Measurements from ENCODE around the gene TNIK. TPM values are rescaled to one million over a fixed set of nuclear protein-coding genes. Genes with fewer than 3 reads are reported as not detected.
A peak's percentile ranks its signal among the peaks of the same experiment; 100 is the strongest.

TNIK gene
- total RNA-seq, 2 donors from 2014 or later = 32.2 to 43.2 TPM

DNA sequence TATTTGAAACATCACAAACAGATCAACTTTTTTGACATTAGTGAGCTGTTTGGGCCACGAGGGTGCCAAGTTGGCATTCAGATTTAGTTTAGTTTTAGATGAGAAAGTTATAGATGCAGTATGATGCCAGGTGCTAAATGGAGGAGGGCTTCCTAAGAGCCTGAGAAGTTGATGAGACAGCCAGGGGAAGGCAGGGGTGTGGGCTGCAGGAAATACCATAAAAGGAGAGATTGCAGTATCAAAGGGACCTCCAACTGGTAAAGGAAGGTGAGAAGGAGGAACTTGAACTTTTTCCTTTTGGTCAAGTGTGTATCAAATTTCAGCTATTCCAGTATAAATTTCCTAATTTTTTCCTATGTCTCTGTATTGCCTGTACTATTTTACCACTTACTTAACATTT lies 2.0 kb upstream of the TNIK start:
- H3K9me3 Mint-ChIP-seq = peaks cover 1 to 3% of the 10 kb centered on the region in 2 donors
- H3K27ac Mint-ChIP-seq = no peak overlapping the region
- peaks cover 8 to 10% of the 10 kb centered on the region in 2 donors for H3K36me3 Mint-ChIP-seq (ENCODE audit: insufficient read depth in 2 of 2)
- ATAC-seq (replicated peaks in 1 of 2) (no peak), DNase-seq (peak in 1 of 2 donors; percentile 17)
- no peaks in the 10 kb centered on the region for H3K27me3 Mint-ChIP-seq (ENCODE audit: low read depth)
- peak overlapping the region; percentile 94 to 97 for H3K4me3 Mint-ChIP-seq
- peaks cover 24% of the 10 kb centered on the region for H3K4me1 Mint-ChIP-seq (ENCODE audit: low read depth)

DNA sequence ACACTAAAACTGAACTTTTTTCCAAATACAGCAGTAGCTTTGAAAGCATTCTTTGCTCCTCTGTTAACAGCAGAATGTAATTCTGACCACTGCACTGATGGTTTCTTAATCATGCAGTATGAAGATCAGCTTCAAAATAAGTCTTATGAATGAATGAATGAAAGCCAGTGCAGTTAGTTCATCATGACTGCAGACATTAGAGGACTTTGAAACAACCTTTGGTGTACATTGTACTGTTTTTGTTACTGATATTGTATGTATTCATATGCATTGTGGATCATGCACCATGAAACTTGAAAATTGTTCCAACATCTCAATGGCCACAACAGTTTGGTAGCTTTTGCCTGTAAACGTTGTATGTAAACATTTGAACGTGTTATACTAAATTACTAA lies 1.3 kb upstream of the TNIK start:
- ATAC-seq (replicated peaks in 1 of 2) = no peak
- Mint-ChIP-seq H3K4me3 (peak overlapping the region; percentile 94 to 97), H3K27me3 (ENCODE audit: low read depth) (no peaks in the 10 kb centered on the region), H3K36me3 (ENCODE audit: insufficient read depth in 2 of 2) (peaks cover 8 to 10% of the 10 kb centered on the region in 2 donors), H3K9me3 (peaks cover 1 to 3% of the 10 kb centered on the region in 2 donors), H3K27ac (peak overlapping the region; percentile 20), H3K4me1 (ENCODE audit: low read depth) (peaks cover 31% of the 10 kb centered on the region)
- DNase-seq = no peak

DNA sequence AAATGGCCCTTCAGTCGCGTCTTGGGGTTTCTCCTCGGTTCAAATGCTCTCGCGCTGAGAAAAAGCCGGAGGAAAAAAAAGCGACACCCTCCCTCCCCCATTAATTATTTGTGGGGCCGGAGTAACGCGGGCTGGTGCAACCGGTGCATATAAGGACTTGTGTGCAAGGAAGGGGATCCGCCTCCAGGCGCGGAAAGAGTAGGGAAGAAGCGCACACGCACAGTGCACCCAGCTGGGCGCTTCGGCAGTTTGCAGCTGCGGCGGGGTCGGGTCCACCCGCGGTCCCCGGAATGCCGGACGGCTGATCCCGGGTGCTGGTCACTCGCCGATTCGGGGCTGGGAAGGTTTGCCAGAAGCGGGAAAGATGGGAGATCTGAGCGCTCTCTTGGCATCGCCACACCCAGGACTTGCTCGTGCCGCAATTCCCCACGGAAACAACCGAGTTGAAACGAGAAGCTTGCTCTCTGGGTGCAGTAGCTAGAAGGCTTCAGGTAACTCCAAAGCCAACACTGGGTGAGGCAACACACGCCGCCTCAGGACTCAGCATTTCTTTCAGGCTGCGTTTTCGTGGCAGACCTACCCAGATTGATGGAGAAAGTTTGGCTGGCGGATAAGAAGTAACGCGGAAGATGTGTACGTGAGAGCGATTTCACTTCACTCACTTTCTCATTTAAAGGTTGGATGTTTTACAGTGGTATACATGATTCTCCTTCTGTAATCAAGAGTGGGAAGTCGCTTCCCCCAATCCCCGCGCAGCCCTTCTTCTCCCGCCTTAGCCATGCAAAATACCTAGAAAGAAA lies 720 bp upstream of the TNIK start:
- H3K27me3 Mint-ChIP-seq (ENCODE audit: low read depth) = no peaks in the 10 kb centered on the region
- peak; percentile 46 to 53 for DNase-seq
- peaks cover 37% of the 10 kb centered on the region for H3K4me1 Mint-ChIP-seq (ENCODE audit: low read depth)
- H3K36me3 Mint-ChIP-seq (ENCODE audit: insufficient read depth in 2 of 2) = peaks cover 8 to 10% of the 10 kb centered on the region in 2 donors
- peak overlapping the region; percentile 94 to 97 for H3K4me3 Mint-ChIP-seq
- H3K27ac Mint-ChIP-seq = peak overlapping the region; percentile 20
- peaks cover 1 to 2% of the 10 kb centered on the region in 2 donors for H3K9me3 Mint-ChIP-seq
- peak; percentile 34 to 46 for ATAC-seq (replicated peaks in 1 of 2)

DNA sequence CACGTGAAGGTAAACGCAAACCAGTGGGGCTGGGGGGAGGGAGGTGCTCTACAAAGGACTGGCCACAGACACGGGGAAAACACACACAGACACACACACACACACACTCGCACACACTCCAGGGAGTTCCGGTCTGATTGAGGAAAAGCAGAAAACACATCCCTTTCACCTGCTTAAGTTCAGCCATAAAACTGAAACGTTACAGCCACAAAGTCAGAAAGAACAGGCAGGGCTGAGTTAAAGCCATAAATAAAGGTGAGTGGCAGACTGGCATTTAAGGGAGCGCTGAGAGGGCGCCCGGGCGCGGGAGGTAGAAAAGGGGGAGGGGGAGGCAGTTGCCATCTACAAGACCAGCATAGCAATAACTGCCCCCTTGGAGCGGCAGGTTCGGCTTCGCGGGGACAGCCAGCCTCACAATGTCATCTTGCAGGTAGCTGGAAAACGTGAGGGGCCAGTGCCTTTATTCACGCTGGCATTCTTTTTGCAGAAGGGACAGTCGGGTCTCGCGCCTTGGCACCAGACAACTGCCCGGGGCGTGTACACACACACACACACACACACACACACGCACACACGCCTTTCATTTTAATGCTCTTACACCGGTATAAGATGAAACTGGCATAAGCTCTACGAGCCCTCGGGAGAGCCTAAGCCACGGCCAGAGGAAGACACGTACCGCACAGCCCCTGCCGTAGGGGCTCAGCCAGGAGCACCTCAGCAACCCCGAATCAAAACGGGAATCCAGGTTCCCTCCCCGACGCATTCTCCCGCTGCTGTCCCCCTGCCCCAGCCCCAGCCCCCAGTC lies 866 bp downstream of the TNIK start:
- no peaks in the 10 kb centered on the region for H3K9me3 Mint-ChIP-seq
- DNase-seq (peak; percentile 50 to 63), ATAC-seq (replicated peaks in 1 of 2) (peak; percentile 30)
- H3K27ac Mint-ChIP-seq = peak overlapping the region; percentile 87
- no peaks in the 10 kb centered on the region for H3K27me3 Mint-ChIP-seq (ENCODE audit: low read depth)
- H3K4me3 Mint-ChIP-seq = peak overlapping the region; percentile 94 to 97
- H3K36me3 Mint-ChIP-seq (ENCODE audit: insufficient read depth in 2 of 2) = peaks cover 5 to 6% of the 10 kb centered on the region in 2 donors
- peaks cover 50% of the 10 kb centered on the region for H3K4me1 Mint-ChIP-seq (ENCODE audit: low read depth)

DNA sequence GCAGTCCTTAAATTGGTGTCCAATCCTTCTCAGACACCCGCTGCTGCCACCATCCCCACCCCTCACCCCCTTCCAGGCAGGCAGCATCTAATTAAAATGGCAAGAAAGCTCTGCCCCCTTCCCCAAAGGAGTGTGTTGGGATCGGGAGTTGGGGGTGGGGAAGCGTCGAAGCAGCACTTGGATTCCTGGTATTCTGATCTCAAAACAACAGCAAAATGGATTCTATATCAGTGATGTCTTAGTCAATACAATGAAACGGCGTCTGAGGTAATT lies 1.4 kb downstream of the TNIK start:
- DNase-seq (no peak), ATAC-seq (replicated peaks in 1 of 2) (no peak)
- Mint-ChIP-seq H3K9me3 (no peaks in the 10 kb centered on the region), H3K27ac (peak overlapping the region; percentile 46), H3K4me3 (peak overlapping the region; percentile 94 to 97), H3K27me3 (ENCODE audit: low read depth) (no peaks in the 10 kb centered on the region), H3K36me3 (ENCODE audit: insufficient read depth in 2 of 2) (peaks cover 5 to 6% of the 10 kb centered on the region in 2 donors), H3K4me1 (ENCODE audit: low read depth) (peaks cover 50% of the 10 kb centered on the region)

DNA sequence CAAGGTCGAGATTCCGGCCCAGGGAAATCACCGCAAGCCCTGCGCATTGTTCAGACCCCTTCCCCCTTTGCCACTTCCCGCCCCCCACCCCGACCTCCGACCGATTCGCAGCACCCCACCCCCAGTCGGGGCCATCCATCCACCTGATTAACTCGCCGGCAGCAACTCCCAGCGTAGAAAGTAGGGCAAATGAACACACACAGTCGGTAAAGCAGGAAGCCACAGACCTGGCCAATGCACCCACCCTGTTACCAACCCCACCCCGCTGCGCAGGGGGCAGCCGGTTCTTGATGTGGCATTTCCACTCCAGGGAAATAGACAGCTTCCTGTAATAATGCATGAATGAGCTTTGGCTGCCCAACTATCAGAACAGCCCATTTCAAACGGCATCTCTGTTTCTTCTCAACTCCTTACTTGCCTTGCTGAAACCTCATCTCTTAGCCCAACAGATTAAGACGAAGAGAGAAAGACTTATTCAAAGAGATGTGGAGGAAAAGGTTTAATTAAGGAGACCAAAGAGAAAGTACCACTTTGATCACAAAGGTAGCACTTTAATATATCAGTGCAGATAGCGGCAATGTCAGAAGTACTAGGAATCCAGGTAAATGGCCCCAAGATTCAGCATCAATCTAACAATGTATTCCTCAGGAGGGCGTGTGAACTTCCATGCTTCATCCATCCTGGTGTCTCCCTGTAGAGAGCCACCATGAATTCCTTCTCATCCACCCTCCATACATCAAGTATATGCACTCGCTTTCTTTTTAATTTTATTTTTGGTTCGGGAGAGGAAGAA lies 1.9 kb downstream of the TNIK start:
- Mint-ChIP-seq H3K4me1 (ENCODE audit: low read depth) (peaks cover 50% of the 10 kb centered on the region), H3K27me3 (ENCODE audit: low read depth) (no peaks in the 10 kb centered on the region), H3K27ac (peak overlapping the region; percentile 46), H3K4me3 (peak overlapping the region; percentile 94 to 97), H3K9me3 (no peaks in the 10 kb centered on the region), H3K36me3 (ENCODE audit: insufficient read depth in 2 of 2) (peaks cover 5 to 6% of the 10 kb centered on the region in 2 donors)
- peak; percentile 43 to 50 for DNase-seq
- ATAC-seq (replicated peaks in 1 of 2) = no peak

DNA sequence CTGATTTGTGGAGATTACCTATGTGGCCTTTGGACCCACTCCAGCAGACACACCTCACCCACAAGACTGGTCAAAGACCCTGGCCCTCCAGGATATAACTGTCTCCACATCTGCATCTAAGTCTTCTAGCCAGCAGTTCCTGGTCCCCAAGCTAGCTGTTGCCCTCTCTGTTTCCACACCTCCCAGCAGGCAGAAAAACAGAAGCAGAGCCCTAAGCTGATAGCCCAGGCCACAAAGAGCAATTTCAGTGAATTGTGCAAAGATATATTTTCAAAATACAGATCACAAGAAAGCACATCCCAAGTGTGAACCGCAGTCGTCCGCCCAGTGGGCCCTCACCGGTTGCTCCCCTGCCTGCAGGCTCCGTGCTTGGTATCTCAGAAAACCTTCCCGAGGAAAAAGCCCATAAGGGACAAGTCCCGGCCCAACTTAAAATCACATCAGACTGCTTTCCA lies 2.6 kb downstream of the TNIK start:
- H3K36me3 Mint-ChIP-seq (ENCODE audit: insufficient read depth in 2 of 2) = peaks cover 5 to 6% of the 10 kb centered on the region in 2 donors
- H3K9me3 Mint-ChIP-seq = no peaks in the 10 kb centered on the region
- H3K4me1 Mint-ChIP-seq (ENCODE audit: low read depth) = peaks cover 46% of the 10 kb centered on the region
- DNase-seq = no peak
- H3K27ac Mint-ChIP-seq = peak overlapping the region; percentile 46
- no peaks in the 10 kb centered on the region for H3K27me3 Mint-ChIP-seq (ENCODE audit: low read depth)
- ATAC-seq (replicated peaks in 1 of 2) = no peak
- peak overlapping the region; percentile 94 to 97 for H3K4me3 Mint-ChIP-seq

DNA sequence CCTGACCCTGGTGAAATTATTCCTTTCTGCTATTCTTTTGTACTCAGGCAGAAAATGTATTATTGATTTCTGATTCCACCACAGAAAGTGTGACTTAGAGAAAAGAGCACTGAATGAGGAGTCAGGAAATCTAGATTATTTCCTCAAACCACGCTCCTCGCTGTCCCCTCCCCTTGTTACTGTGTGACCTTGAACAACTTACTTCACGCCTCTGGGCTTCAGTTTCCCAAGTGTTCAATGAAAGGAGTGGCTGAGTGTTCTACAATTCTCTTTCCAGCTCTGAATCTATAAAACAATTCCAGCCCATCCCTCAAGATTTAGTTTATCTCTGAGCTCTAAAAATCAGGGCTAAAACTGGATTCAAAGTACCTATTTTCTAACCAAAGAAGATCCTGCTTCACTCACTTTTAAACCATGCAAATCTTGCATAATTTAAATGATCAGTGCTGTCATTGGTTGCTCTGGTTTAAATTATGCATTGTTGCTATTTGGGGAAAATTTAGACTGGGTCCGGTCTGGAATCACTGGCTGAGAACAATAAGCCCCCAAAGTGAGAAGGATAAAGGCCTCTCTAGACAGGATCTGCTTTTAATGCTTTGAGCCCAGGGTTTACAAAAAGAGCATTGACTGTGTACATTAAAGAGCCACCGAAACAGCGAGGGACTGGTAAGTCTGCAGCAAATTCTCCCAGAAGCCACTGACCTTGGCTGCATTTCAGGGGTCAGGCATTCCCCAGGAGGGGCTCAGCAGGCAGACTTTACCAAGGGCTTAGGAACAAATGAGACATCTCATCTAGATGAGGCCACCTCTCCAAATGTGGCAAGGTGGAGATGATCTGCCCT lies 3.2 kb downstream of the TNIK start:
- Mint-ChIP-seq H3K9me3 (no peaks in the 10 kb centered on the region), H3K4me1 (ENCODE audit: low read depth) (peaks cover 40% of the 10 kb centered on the region), H3K36me3 (ENCODE audit: insufficient read depth in 2 of 2) (peaks cover 5 to 6% of the 10 kb centered on the region in 2 donors), H3K4me3 (peak overlapping the region; percentile 94 to 97), H3K27ac (peak overlapping the region; percentile 46), H3K27me3 (ENCODE audit: low read depth) (no peaks in the 10 kb centered on the region)
- peak in 1 of 2 donors; percentile 6 for DNase-seq
- ATAC-seq (replicated peaks in 1 of 2) = no peak

DNA sequence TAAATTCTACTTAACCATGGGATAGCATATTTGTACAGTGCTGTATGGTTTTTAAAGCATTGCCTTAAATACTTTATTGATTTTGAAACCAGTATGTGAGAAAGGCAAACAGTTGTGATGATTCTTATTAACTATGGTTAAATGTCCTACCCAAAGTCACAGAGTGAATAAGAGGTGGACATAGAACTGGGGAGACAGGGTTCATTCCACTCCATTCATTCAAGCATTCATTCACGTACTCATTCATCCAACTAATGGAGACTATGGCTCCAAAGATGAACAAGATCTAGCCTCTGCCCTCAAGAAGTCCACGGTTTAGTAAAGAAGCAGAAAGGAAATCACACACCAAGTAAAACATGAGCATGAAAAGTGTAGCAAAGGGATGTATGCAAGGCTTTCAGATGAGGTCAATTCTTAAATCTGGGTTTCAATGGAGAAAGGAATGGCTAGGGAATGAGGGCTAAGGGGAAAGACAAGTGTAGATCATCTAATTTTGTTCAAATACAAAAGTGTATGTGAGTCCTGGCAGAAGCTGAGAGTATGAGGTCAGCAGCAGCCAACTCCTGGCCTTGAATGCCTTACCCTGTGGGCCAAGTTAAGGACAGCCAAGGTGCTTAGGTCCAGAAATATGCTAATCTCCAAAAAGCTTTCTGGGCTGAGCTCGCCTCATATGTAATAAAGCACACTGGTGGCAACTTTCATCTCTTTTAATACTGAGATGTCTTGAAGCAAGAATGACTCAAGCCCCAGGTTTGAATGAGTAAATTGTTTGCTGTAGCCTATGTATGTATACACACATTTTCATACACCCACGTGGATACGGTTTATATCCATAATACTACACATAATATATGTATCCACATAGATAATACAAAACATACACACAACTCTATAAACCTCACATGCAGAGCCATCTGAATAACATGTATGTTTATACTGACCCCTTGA lies 4.3 kb downstream of the TNIK start:
- Mint-ChIP-seq H3K9me3 (no peaks in the 10 kb centered on the region), H3K27ac (no peak overlapping the region), H3K27me3 (ENCODE audit: low read depth) (no peaks in the 10 kb centered on the region), H3K4me3 (peak overlapping the region; percentile 10 to 94), H3K36me3 (ENCODE audit: insufficient read depth in 2 of 2) (peaks cover 5 to 6% of the 10 kb centered on the region in 2 donors), H3K4me1 (ENCODE audit: low read depth) (peaks cover 33% of the 10 kb centered on the region)
- DNase-seq (no peak), ATAC-seq (replicated peaks in 1 of 2) (peak; percentile 14 to 23)

DNA sequence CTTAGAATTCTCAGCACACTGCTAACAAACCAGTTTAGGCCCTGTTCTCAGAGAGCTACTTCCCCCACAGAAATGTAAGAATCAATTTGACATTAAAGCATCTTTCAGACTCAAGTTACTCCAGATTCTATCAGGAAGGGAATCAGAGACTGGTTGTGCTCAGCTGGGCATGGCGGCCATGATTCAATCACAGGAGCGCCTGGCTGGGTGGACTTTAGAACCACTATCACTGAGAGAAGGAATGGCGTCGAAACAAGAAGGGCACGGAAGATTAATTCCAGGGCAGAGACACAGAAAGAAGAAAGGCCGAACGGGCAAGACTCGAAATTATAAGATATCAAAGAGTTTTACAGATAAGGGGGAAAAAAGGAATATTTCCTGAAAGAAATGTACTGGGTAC lies 6.2 kb downstream of the TNIK start:
- H3K9me3 Mint-ChIP-seq = no peaks in the 10 kb centered on the region
- DNase-seq (no peak), ATAC-seq (replicated peaks in 1 of 2) (no peak)
- no peak overlapping the region for H3K27ac Mint-ChIP-seq
- peaks cover under 1 to 3% of the 10 kb centered on the region in 2 donors for H3K36me3 Mint-ChIP-seq (ENCODE audit: insufficient read depth in 2 of 2)
- H3K27me3 Mint-ChIP-seq (ENCODE audit: low read depth) = no peaks in the 10 kb centered on the region
- H3K4me1 Mint-ChIP-seq (ENCODE audit: low read depth) = peaks cover 39% of the 10 kb centered on the region
- no peak overlapping the region for H3K4me3 Mint-ChIP-seq

DNA sequence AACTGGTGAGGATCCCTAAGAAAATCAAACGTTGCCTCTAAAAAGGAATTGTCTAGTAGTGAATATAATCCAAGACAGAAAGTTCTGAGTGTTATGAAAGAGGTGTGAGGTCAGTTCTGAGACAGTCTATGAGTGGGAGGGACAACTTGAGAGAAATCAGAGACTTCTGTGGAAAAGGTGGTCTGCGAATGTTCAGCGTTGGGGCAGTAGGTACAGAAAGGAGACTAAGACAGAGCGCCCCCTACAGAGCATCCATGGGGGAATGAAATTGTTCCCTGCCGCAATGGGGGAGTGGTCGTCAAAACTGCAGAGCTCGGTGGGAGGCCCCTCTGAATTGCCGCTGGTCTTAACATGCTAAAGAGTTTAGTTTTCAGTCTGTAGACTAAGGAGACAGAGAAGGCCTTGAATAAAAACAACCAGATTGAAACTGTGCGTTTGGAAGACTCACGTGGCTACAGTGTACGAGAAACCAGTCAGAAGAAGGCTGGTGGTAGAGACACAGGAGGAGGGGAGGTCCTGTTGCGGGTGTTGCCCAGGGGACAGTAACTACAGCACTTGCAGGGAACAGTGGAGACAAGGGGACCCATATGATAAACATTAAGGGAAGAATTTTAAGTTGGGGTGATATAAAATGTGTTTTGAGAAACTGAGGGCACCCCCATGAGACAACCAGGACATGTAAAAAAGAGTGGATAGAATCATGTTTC lies 6.9 kb downstream of the TNIK start:
- Mint-ChIP-seq H3K4me1 (ENCODE audit: low read depth) (peaks cover 39% of the 10 kb centered on the region), H3K27me3 (ENCODE audit: low read depth) (no peaks in the 10 kb centered on the region), H3K36me3 (ENCODE audit: insufficient read depth in 2 of 2) (peaks cover 0 to 2% of the 10 kb centered on the region in 2 donors), H3K27ac (no peak overlapping the region), H3K9me3 (no peaks in the 10 kb centered on the region), H3K4me3 (no peak overlapping the region)
- DNase-seq = peak in 1 of 2 donors; percentile 7
- ATAC-seq (replicated peaks in 1 of 2) = no peak

Data from activated T-cell treated with anti-CD3 and anti-CD28 coated beads, Interleukin-2, amount 50 U/mL, for 72 hours (primary cell).